Gastrocnemius medialis (tissue), 4 donors: ENCODE measurements around the gene SEPTIN10.

Source experiments
- POLR2A ChIP-seq, 2 donors: fragments of 450-650 bp; IDR thresholded peaks; one replicate each; pipeline ENCODE4 v1.6.1; 2017; ENCODE audit warnings: antibody characterized with exemption in 2 of 2, mild to moderate bottlenecking in 2 of 2, moderate library complexity in 2 of 2
- TF ChIP-seq, protein P1 (sequence below), 5 experiments: fragments of 450-650 bp in 3 of 5; fragments of 200-600 bp in 2 of 5; sonication (generic) in 2 of 5; IDR thresholded peaks in 4 of 5; conservative IDR thresholded peaks in 1 of 5; 1 replicate in 4 of 5; 2 replicates in 1 of 5; pipeline ENCODE4 v1.5.1; 2016 to 2019; ENCODE audit warnings: antibody characterized with exemption in 5 of 5, mild to moderate bottlenecking in 3 of 5, moderate library complexity in 3 of 5

- TF ChIP-seq, protein P1, sequence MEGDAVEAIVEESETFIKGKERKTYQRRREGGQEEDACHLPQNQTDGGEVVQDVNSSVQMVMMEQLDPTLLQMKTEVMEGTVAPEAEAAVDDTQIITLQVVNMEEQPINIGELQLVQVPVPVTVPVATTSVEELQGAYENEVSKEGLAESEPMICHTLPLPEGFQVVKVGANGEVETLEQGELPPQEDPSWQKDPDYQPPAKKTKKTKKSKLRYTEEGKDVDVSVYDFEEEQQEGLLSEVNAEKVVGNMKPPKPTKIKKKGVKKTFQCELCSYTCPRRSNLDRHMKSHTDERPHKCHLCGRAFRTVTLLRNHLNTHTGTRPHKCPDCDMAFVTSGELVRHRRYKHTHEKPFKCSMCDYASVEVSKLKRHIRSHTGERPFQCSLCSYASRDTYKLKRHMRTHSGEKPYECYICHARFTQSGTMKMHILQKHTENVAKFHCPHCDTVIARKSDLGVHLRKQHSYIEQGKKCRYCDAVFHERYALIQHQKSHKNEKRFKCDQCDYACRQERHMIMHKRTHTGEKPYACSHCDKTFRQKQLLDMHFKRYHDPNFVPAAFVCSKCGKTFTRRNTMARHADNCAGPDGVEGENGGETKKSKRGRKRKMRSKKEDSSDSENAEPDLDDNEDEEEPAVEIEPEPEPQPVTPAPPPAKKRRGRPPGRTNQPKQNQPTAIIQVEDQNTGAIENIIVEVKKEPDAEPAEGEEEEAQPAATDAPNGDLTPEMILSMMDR (IDR thresholded peaks at IDR 0.05 in 4 of 5, conservative IDR thresholded peaks at IDR 0.05 in 1 of 5), result no peak
- no peak for TF ChIP-seq POLR2A (IDR thresholded peaks at IDR 0.05)
Measured at GRCh38 chr2:109529532-109530449, 84.0 kb downstream of the SEPTIN10 start.
